ENCODE results near the gene IYD.
"Not testable (repeated sequence)": the region's sequence is repeated elsewhere in the genome, so short reads cannot be mapped to it uniquely, and the experiment has no call there.

Gene IYD

DNA sequence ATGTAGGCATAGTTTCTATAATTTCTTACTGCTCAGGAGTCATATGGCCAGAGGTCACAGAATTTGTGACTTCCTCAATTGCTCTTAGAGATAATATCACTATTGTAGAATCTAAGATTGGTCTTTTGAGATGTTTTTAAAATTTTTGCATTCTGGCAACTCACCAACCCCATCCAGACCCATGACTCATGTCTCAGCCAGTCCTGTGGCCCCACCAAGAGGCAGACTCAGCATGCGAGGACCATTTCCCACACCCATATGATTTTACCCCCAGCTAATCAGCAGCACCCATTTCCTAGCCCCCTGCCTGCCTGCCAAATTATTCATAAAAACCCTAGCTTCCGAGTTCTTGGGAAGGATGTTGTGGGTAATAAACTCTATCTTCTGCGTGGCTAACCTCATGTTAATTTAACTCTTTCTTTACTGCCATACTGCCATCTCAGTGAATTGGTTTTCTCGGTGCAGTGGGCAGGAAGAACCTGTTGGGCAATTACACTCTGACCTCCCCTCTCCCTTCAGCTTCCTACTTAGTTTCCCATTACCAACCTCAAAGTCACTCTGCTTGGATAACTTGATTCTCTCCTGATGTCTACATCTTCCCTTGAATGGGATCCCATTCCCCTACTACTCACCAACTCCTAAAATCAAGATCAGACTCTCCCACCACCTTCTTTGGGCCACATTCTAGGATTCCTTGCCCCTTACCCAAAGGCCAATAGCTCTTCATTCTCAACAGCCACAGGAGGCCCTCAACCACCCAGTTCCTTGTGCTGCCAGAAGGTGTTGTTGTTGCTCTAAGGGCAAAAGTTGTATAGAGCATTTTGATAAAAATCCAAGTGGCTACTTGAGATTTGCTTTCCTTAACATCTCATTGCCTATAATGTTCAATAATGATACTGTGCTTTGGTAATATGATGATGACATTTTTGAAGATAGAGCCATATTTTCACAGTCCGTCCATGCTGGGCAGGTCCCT is 16.2 kb upstream of the IYD start:
- DNase-seq (ENCODE audit: low read depth in 1 of 2, low spot score in 1 of 2) = no peak

- no peak for DNase-seq (ENCODE audit: low read depth in 1 of 2, low spot score in 1 of 2)
Observed at GRCh38 chr6:150353445-150353844, 15.4 kb upstream of the IYD start.

- DNase-seq (ENCODE audit: low read depth in 1 of 2, low spot score in 1 of 2) = no peak
Observed at GRCh38 chr6:150354754-150355571, 13.8 kb upstream of the IYD start.

DNA sequence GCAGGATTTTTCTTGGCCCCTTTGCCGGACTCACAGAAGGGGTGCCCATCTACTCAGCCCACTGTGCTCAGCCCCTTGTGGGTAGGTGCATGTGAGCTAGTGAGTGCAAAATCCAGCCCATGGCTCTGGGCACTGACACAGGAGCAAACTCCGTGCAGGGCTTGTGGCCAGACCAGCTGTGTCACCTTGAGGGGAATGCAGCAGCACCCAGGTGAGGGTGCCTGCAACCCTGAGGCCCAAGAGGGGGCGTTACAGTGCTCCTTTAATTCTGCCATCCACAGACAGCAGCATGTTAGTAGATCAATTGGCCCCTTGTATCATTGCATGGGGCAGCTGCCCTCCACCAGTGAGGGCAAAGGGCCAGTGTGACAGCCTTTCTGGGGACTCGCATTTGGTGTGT is 12.9 kb upstream of the IYD start:
- DNase-seq (ENCODE audit: low read depth in 1 of 2, low spot score in 1 of 2) = no peak

DNA sequence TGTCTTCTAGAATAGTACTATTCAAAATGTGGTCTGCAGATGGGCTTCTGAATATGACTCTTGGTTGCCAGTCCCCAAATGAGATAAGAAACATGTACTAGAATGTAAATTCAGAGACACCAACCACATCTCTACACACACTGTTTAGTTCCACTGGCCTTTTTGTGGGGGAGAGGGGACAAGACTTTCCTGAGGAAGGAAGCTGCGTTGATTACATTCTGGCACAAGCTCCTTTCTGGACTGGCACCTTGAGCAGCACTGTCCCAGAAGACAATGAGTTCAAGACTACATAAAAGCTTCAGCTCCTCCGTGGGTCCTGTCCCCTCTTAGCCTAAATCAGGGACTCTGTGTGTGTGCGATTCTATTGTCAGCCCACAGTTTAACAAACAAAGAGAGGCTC is 6.9 kb upstream of the IYD start:
- DNase-seq (ENCODE audit: low read depth in 1 of 2, low spot score in 1 of 2) = no peak

DNA sequence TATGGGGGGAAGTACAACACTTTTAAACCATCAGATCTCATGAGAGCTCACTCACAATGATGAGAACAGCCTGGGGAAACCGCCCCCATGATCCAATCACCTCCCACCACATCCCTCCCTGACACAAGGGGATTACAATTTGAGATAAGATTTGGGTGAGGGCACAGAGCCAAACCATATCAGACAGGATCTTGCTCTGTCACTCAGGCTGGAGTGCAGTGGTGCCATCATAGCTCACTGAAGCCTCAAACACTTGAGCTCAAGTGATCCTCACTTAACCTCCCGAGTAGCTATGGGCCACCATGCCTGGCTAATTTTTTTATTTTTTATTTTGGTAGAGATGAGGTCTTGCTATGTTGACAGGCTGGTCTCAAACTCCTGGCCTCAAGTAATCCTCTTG is 5.1 kb upstream of the IYD start:
- no peak for DNase-seq (ENCODE audit: low read depth in 1 of 2, low spot score in 1 of 2)

GRCh38 chr6:150366118-150366778 is 2.6 kb upstream of the IYD start:
- DNase-seq (ENCODE audit: low read depth in 1 of 2, low spot score in 1 of 2) = no peak

DNA sequence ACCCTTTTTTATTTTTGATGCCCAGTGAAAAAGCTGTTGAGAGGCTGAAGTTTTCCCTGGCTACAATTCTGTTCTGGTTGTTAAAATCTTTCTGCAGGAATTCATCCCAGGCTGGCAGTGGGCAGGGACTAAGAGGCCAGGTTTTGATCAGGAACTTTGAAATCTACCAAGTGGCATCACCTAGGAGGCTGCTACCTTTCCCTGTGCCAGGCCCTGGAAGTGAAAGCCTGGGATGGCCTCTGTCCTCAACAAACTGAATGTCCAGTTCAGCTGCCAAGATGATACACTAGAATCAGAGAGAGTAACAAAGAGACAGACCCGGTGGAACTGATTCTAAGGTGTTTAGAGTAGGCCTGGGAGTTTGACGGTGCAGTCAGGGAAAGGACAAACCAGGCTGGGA is 596 bp downstream of the IYD start:
- DNase-seq (ENCODE audit: low read depth in 1 of 2, low spot score in 1 of 2) = no peak

DNA sequence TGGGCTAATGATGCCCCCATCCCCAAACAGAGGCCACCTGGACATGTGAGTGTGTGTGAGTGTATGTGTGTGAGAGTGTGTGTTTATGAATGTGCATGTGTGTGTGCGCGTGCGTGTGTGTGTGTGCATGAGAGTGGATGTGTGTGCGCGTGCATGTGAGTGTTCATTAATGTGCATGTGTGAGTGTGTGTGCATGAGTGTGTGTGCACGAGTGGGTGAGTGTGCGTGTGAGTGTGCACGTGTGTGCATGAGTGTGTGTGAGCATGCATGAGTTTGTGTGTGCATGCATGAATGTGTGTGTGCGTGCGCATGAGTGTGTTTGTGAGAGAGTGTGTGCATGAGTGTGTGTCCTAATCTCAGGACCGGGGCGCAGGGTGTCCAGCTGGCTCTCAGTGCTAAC is 1.3 kb downstream of the IYD start:
- DNase-seq (ENCODE audit: low read depth in 1 of 2, low spot score in 1 of 2) = no peak

DNA sequence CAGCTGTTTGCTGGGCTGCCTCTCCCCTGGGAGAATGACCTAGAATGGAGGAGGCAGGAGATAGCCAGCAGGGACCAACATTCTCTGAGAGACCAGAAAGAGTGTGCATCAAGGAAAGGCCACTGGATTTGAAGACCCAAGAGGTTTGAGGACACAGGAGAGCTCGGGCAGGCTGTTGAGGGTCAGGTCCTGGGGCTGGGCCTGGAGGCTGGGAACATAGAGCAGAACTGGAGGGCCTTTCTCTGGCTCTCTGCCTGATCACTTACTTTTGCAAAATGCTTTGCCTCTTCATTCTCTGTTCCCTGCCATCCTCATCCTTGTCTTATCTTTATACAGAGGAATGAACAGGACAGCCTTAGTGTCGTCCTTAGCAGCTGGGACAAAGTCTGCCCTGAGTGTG is 2.5 kb downstream of the IYD start:
- no peak for DNase-seq (ENCODE audit: low read depth in 1 of 2, low spot score in 1 of 2)

- no peak for DNase-seq (ENCODE audit: low read depth in 1 of 2, low spot score in 1 of 2)
Observed at GRCh38 chr6:150372051-150372450, 3.2 kb downstream of the IYD start.

DNA sequence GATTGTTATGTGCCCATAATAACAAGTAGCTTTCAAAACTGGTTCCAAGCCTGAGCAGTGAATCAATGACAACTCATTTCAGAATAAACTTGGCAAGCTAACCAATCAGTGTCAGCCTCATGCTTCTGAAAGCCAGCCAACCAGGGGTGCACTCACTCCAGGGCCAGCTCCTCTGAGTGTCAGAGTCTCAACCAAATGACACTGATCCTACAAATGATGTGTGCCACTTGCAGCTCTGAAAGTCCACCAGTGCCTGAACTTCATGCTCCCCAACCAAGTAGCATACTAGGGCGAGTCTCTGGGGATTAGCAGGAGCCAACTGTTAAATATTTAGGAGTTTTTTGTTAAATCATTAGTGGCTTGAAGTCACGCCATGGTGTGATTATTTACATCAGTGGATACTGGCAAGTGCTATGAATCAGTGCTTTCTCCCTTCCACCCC is 4.5 kb downstream of the IYD start:
- no peak for DNase-seq (ENCODE audit: low read depth in 1 of 2, low spot score in 1 of 2)

- DNase-seq (ENCODE audit: low read depth in 1 of 2, low spot score in 1 of 2) = not testable (repeated sequence)
Observed at GRCh38 chr6:150374346-150374745, 5.5 kb downstream of the IYD start.

DNA sequence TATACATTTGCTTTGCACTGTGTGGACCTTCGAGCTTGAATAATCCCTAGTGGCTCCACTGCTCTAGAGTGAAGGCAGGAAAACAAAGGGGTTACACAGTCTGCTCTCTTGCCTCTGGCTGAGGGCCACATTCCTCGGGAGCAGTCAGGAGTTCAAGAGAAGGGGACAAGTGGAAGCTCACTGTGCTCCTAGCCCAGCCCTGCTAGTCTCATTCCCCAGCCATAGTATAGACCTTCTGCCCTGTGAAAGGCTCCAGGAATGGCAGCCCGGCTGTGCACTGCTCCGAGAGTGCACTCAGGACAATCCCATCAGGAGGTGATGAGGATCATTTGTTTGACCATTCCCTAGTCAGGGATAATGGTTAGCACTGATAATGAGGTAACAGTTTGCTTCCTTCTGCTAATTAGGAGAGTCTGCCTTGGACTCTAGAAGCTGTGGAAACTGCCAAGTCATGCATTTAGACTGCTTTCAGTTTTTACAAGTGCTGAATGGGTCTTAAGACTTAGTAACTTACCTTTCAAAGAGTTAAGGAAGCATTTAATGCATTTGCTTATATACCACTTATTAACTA is 8.5 kb downstream of the IYD start:
- DNase-seq (ENCODE audit: low read depth in 1 of 2, low spot score in 1 of 2) = no peak

- DNase-seq (ENCODE audit: low read depth in 1 of 2, low spot score in 1 of 2) = no peak
Observed at GRCh38 chr6:150380256-150380655, 11.4 kb downstream of the IYD start.

DNA sequence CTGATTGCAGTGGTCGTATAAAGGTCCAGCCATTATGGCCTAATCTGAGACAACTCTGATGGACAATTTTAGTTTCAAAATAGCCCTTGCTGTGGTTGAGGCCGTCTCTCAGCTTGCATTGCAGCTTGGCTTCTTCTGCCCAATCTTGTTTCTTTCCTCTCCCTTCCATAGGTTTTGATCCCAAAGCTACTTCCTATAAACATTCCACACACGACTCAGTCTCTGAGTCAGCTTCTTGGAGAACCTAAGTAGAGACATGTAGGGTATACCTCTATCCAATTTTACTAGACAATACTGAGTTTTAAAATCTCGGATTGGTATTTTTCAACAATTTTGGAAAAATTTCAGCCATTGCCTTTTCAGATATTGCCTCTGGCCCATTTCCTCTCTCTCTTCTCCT is 13.4 kb downstream of the IYD start:
- DNase-seq (ENCODE audit: low read depth in 1 of 2, low spot score in 1 of 2) = no peak

GRCh38 chr6:150391414-150391813 is 22.6 kb downstream of the IYD start:
- DNase-seq (ENCODE audit: low read depth in 1 of 2, low spot score in 1 of 2) = no peak

DNA sequence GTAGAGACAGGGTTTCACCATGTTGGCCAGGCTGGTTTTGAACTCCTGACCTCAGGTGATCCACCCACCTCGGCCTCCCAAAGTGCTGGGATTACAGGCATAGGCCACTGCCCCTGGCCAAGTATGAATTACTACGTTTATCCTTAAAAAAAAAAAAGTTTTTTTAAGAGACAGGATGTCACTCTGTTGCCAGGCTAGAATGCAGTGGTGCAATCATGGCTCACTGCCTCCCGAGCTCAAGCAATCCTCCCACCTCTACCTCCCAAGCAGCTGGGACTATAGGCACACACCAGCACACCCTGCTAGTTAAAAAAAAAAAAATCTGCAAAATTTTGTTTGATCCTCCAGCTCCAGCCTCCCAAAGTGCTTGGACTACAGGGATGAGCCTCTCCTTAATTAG is 23.1 kb downstream of the IYD start:
- DNase-seq (ENCODE audit: low read depth in 1 of 2, low spot score in 1 of 2) = no peak

DNA sequence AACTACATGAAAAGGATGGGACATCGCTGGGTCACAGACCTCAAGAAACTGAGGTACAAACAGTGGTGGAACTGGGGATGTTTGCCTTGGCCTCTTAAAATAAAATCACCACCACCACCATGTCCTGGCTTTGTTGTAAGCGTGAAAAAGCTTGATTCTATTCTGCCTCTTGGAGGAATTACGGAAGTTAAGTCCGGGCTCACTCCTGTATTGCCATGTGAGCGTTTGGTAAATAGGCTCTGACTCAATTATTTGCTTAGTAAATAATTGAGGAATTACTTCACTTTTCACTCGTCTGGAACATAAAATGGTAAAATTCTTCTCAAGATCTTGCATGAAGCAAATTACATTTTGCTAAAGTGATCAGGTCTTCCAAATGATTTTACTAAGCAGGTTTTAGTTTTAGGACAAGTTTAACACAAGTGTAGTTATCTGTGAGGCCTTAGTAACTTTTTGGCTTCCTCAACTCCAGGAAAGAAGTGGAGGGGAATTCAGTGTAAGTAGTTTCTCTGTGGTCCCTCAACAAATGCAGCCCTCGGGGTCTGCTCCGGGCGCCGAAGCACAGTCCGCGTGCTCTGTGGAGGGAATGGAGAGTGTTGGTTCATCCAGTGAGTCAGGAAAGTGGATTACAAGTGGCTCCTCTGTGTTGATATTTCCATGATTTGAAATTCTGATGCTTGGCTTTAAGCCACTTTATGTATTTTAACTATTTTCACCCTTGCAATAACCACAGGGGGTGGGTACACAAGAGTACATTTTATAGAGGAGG is 23.8 kb downstream of the IYD start:
- no peak for DNase-seq (ENCODE audit: low read depth in 1 of 2, low spot score in 1 of 2)

DNA sequence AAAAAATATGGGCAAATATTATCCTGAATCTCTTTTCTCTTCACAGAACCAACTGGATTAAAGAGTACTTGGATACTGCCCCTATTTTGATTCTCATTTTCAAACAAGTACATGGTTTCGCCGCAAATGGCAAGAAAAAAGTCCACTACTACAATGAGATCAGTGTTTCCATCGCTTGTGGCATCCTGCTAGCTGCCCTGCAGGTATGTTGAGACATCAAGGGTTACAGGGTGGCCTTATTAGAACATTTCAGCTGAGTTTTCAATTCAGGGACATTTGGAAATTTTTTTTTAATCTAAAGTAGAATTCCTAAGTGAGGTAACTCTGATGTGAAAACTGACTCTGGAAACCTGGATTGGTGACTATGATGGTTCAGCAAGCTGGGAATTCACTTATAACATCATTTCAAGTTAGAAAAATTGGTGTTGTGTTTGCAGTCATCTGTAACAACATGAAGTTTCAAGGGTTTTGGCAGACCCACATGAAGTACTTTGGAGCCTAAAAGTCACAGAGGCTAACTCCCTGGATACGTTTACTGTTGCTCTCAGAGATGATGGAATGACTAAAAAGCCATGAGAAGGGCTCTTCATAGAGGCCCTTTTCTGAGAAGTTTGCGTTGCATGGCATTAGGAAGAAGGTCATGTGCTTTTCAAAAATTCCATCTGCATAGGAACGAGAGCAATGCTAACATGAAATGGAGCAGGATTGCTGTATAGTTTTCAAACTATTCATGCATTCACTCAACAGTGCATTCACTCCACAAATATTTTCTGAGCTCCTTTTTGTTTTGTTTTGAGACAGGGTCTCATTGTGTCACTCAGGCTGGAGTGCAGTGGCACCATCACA is 25.5 kb downstream of the IYD start:
- DNase-seq (ENCODE audit: low read depth in 1 of 2, low spot score in 1 of 2) = no peak
